ENCODE measurements around the gene HPF1.
"Not testable (repeated sequence)": the region's sequence is repeated elsewhere in the genome, so short reads cannot be mapped to it uniquely, and the experiment has no call there.

The HPF1 gene

GRCh38 chr4:169757575-169758184, at the start of gene HPF1:
TSS of gene HPF1 (minus strand) at chr4:169757944. CDS start at chr4:169757877, 67 bp downstream.
- peak; percentile 96 for DNase-seq
- Histone ChIP-seq H3K36me3 (peaks cover 4% of the 10 kb centered on the region), H3K27ac (peak within 1 kb of the TSS; percentile 79), H3K9me3 (ENCODE audit: severe bottlenecking) (no peaks in the 10 kb centered on the region), H3K27me3 (ENCODE audit: insufficient read depth, low read depth, severe bottlenecking) (no peaks in the 10 kb centered on the region), H3K4me3 (ENCODE audit: low read depth, low read length) (peak within 1 kb of the TSS; percentile 94)
- TF ChIP-seq CTCF (IDR thresholded peaks at IDR 0.05; ENCODE audit: low read depth, low read length): no peak

DNA sequence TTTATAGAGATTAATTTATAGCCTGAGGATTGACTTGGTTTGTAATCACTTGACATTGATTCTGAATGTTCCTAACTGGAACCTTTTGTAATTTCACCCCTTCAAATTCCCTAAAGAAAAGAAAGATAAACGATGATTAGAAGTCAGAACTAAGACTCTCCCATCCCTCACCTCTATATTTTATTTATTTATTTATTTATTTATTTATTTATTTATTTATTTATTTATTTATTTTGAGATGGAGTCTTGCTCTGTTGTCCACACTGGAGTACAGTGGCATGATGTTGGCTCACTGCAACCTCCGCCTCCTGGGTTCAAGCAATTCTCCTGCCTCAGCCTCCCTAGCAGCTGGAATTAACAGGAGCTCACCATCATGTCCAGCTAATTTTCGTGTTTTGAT, 49.0 kb upstream of the HPF1 start:
- H3K27me3 ChIP-seq (ENCODE audit: insufficient read depth, low read depth, severe bottlenecking); H3K27ac ChIP-seq; H3K36me3 ChIP-seq; DNase-seq; H3K9me3 ChIP-seq (ENCODE audit: severe bottlenecking); H3K4me3 ChIP-seq (ENCODE audit: low read depth, low read length): not testable (repeated sequence)

- no peak for TF ChIP-seq CTCF (IDR thresholded peaks at IDR 0.05; ENCODE audit: low read depth, low read length)
- Histone ChIP-seq H3K27ac (no peak overlapping the region), H3K36me3 (no peaks in the 10 kb centered on the region), H3K27me3 (ENCODE audit: insufficient read depth, low read depth, severe bottlenecking) (no peaks in the 10 kb centered on the region), H3K4me3 (ENCODE audit: low read depth, low read length) (no peak overlapping the region), H3K9me3 (ENCODE audit: severe bottlenecking) (peaks cover 4% of the 10 kb centered on the region)
- no peak for DNase-seq
These were observed 45.7 kb upstream of the HPF1 start for GRCh38 chr4:169803413-169803812.

GRCh38 chr4:169802873-169803272, 45.1 kb upstream of the HPF1 start:
- no peaks in the 10 kb centered on the region for H3K36me3 ChIP-seq
- H3K27ac ChIP-seq: no peak overlapping the region
- no peak for DNase-seq
- H3K9me3 ChIP-seq (ENCODE audit: severe bottlenecking): peaks cover 4% of the 10 kb centered on the region
- H3K27me3 ChIP-seq (ENCODE audit: insufficient read depth, low read depth, severe bottlenecking): no peaks in the 10 kb centered on the region
- no peak overlapping the region for H3K4me3 ChIP-seq (ENCODE audit: low read depth, low read length)
- no peak for TF ChIP-seq CTCF (IDR thresholded peaks at IDR 0.05; ENCODE audit: low read depth, low read length)

DNA sequence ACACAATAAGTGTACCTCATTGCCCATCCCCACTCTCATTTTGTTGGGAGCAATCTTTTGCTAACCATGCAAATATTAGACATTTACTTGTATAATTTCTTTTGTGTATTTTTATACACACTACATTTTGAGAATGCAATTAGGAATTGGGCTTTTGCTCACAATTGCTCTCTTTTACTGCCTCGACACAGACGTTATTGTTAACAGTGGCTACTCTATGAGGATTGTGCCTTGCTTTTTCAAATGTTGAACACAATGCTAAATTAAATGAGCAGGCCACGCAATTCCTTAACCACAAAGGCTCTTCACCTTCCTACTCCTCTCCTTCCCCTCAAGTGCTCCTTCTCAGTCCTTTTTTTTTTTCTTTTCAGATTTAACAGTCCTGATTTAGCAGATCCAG, 42.8 kb upstream of the HPF1 start:
- no peak for TF ChIP-seq CTCF (IDR thresholded peaks at IDR 0.05; ENCODE audit: low read depth, low read length)
- no peak for DNase-seq
- H3K9me3 ChIP-seq (ENCODE audit: severe bottlenecking): peaks cover 2% of the 10 kb centered on the region
- H3K36me3 ChIP-seq: no peaks in the 10 kb centered on the region
- no peak overlapping the region for H3K4me3 ChIP-seq (ENCODE audit: low read depth, low read length)
- H3K27ac ChIP-seq: no peak overlapping the region; the same call in 1 of the 2 replicates
- H3K27me3 ChIP-seq (ENCODE audit: insufficient read depth, low read depth, severe bottlenecking): no peaks in the 10 kb centered on the region

DNA sequence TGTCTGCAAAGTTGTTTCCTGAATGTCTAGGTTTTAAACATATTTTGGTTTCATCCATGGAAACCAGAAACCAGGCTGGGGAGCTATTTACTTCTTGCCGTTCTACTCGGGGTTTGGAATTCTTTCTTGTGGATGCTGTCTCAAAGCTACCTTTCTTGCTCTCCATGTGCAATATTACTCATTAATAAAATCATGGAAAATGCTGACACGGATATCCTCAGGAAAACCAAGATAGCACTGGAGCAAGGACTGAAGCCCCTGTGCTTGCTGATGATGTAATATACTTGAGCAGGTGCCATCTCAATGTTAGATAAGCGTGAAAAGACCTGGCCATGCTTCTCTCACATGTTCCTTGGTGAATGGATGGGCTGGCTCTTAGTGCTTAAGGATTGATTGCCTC, 41.5 kb upstream of the HPF1 start:
- TF ChIP-seq CTCF (IDR thresholded peaks at IDR 0.05; ENCODE audit: low read depth, low read length): no peak
- DNase-seq: no peak
- no peaks in the 10 kb centered on the region for H3K27me3 ChIP-seq (ENCODE audit: insufficient read depth, low read depth, severe bottlenecking)
- H3K4me3 ChIP-seq (ENCODE audit: low read depth, low read length): no peak overlapping the region
- H3K27ac ChIP-seq: no peak overlapping the region
- no peaks in the 10 kb centered on the region for H3K36me3 ChIP-seq
- no peaks in the 10 kb centered on the region for H3K9me3 ChIP-seq (ENCODE audit: severe bottlenecking)

Data from WERI-Rb-1 (cell line).